HG02884 (cell line): ENCODE measurements around the gene CFAP410.

Source experiments
- ATAC-seq: cut with Tn5 transposase; IDR thresholded peaks from one replicate; pipeline ENCODE4 v1.9.1; 2021; ENCODE audit warnings: mild to moderate bottlenecking, moderate library complexity; ENCODE audit not compliant: unreplicated experiment

CFAP410 gene

GRCh38 chr21:44300262-44300959 lies 38.8 kb downstream of the CFAP410 start:
- ATAC-seq: no peak

GRCh38 chr21:44299458-44300261 lies 39.5 kb downstream of the CFAP410 start, which contains the start of gene PFKL:
TSS of gene PFKL (plus strand) at chr21:44300053. CDS start at chr21:44300106, 53 bp downstream.
- ATAC-seq: no peak

GRCh38 chr21:44299085-44299457 lies 40.1 kb downstream of the CFAP410 start:
- no peak for ATAC-seq

- ATAC-seq: no peak
Measured at GRCh38 chr21:44298301-44298700, 40.9 kb downstream of the CFAP410 start.

GRCh38 chr21:44297525-44298290 lies 41.5 kb downstream of the CFAP410 start:
- ATAC-seq: no peak

- no peak for ATAC-seq
Measured at GRCh38 chr21:44296916-44297315, 42.3 kb downstream of the CFAP410 start.

- ATAC-seq: no peak
Measured at GRCh38 chr21:44296103-44296519, 43.1 kb downstream of the CFAP410 start.

GRCh38 chr21:44295646-44296045 lies 43.5 kb downstream of the CFAP410 start:
- ATAC-seq: no peak

- no peak for ATAC-seq
Measured at GRCh38 chr21:44295163-44295573, 44.0 kb downstream of the CFAP410 start.

- no peak for ATAC-seq
Measured at GRCh38 chr21:44294391-44295162, 44.6 kb downstream of the CFAP410 start.

GRCh38 chr21:44293551-44294231 lies 45.5 kb downstream of the CFAP410 start:
- ATAC-seq: no peak

- ATAC-seq: no peak
Measured at GRCh38 chr21:44292812-44293195, 46.4 kb downstream of the CFAP410 start.

- ATAC-seq: no peak
Measured at GRCh38 chr21:44291936-44292811, 47.0 kb downstream of the CFAP410 start.

GRCh38 chr21:44291078-44291935 lies 47.9 kb downstream of the CFAP410 start:
- ATAC-seq: no peak

- ATAC-seq: no peak
Measured at GRCh38 chr21:44290327-44291077, 48.7 kb downstream of the CFAP410 start.

GRCh38 chr21:44289381-44290010 lies 49.7 kb downstream of the CFAP410 start:
- ATAC-seq: no peak
